ENCODE measurements around the gene GNB1. TPM values are rescaled to one million over a fixed set of nuclear protein-coding genes. Genes with fewer than 3 reads are reported as not detected.

The GNB1 gene
- total and polyA plus RNA-seq, 5 experiments from 2014 or later: 45.9 to 232 (median 107) TPM

Other genes starting within 250 kb of the GNB1 start
- 10 to 100 TPM; 43.6 to 44.3 TPM for gene CDK11B, start 232.1 kb downstream of the GNB1 start, total RNA-seq
- 10 to 100 TPM; 11.8 to 19.7 (median 12.7) TPM for gene CDK11B, start 232.1 kb downstream of the GNB1 start, polyA plus RNA-seq
- gene SLC35E2B, start 198.3 kb downstream of the GNB1 start, total RNA-seq: 100 to 1,000 TPM; 106 to 110 TPM
- gene SLC35E2B, start 198.3 kb downstream of the GNB1 start, polyA plus RNA-seq: 10 to 100 TPM; 30.2 to 45.1 (median 36.7) TPM
- gene CDK11A, start 166.7 kb downstream of the GNB1 start, total RNA-seq: 100 to 1,000 TPM; 162 to 173 TPM
- 10 to 100 TPM; 14.2 to 28.6 (median 14.4) TPM for gene CDK11A, start 166.7 kb downstream of the GNB1 start, polyA plus RNA-seq
- gene NADK, start 112.6 kb downstream of the GNB1 start, total RNA-seq: 10 to 100 TPM; 47.3 to 53.9 TPM
- gene NADK, start 112.6 kb downstream of the GNB1 start, polyA plus RNA-seq: 10 to 100 TPM; 18.3 to 25.4 (median 19.7) TPM
- 1 to 10 TPM; 1.4 to 1.6 TPM for gene CALML6, start 24.2 kb upstream of the GNB1 start, total RNA-seq
- gene CALML6, start 24.2 kb upstream of the GNB1 start, polyA plus RNA-seq: not detected
- gene TMEM52, start 28.2 kb upstream of the GNB1 start, total RNA-seq: 1 to 10 TPM in 1 of 2 experiments, not detected in 1; 1.0 TPM
- under 1 TPM in 2 of 3 donors, not detected in 1; 0.20 to 0.53 TPM for gene TMEM52, start 28.2 kb upstream of the GNB1 start, polyA plus RNA-seq
- not detected for gene CFAP74, start 112.7 kb upstream of the GNB1 start, total RNA-seq
- gene CFAP74, start 112.7 kb upstream of the GNB1 start, polyA plus RNA-seq: not detected
- not detected for gene GABRD, start 128.3 kb upstream of the GNB1 start, total RNA-seq
- gene GABRD, start 128.3 kb upstream of the GNB1 start, polyA plus RNA-seq: not detected
- 10 to 100 TPM; 29.8 to 33.9 TPM for gene PRKCZ, start 159.3 kb upstream of the GNB1 start, total RNA-seq
- gene PRKCZ, start 159.3 kb upstream of the GNB1 start, polyA plus RNA-seq: 10 to 100 TPM in 1 of 3 donors, 1 to 10 TPM in 2; 7.8 to 11.3 (median 9.2) TPM